Hippocampal formation (tissue), 2 donors: ENCODE results near the gene PCCB.
"Not testable (repeated sequence)": the region's sequence is repeated elsewhere in the genome, so short reads cannot be mapped to it uniquely, and the experiment has no call there.

Experiments
- DNase-seq, 2 donors: peaks; one replicate each; lab custom pipeline; 2025; lab: John Stamatoyannopoulos, UW

Gene PCCB

GRCh38 chr3:136262559-136262958, 12.4 kb downstream of the PCCB start:
- DNase-seq: peak in 1 of 2 donors; percentile 33

- DNase-seq: no peak
Measured at GRCh38 chr3:136263251-136263650, 13.1 kb downstream of the PCCB start.

- DNase-seq: not testable (repeated sequence)
Measured at GRCh38 chr3:136266468-136267125, 16.5 kb downstream of the PCCB start.

GRCh38 chr3:136267235-136267634, 17.1 kb downstream of the PCCB start:
- DNase-seq: no peak

GRCh38 chr3:136270179-136270578, 20.0 kb downstream of the PCCB start:
- no peak for DNase-seq

GRCh38 chr3:136271626-136272025, 21.5 kb downstream of the PCCB start:
- not testable (repeated sequence) for DNase-seq

GRCh38 chr3:136276049-136276755, 26.1 kb downstream of the PCCB start:
- no peak for DNase-seq

- no peak for DNase-seq
Measured at GRCh38 chr3:136277115-136277514, 27.0 kb downstream of the PCCB start.

- DNase-seq: no peak
Measured at GRCh38 chr3:136277634-136278033, 27.5 kb downstream of the PCCB start.

- DNase-seq: no peak
Measured at GRCh38 chr3:136279092-136279491, 29.0 kb downstream of the PCCB start.

- no peak for DNase-seq
Measured at GRCh38 chr3:136280961-136281360, 30.8 kb downstream of the PCCB start.

GRCh38 chr3:136281966-136282520, 31.9 kb downstream of the PCCB start:
- no peak for DNase-seq

GRCh38 chr3:136283627-136284026, 33.5 kb downstream of the PCCB start:
- DNase-seq: no peak

GRCh38 chr3:136291302-136291701, 41.2 kb downstream of the PCCB start:
- no peak for DNase-seq

GRCh38 chr3:136292500-136292899, 42.4 kb downstream of the PCCB start:
- no peak for DNase-seq

- no peak for DNase-seq
Measured at GRCh38 chr3:136293279-136293678, 43.1 kb downstream of the PCCB start.

- no peak for DNase-seq
Measured at GRCh38 chr3:136294176-136294575, 44.0 kb downstream of the PCCB start.

- no peak for DNase-seq
Measured at GRCh38 chr3:136296960-136297359, 46.8 kb downstream of the PCCB start.

- no peak for DNase-seq
Measured at GRCh38 chr3:136297826-136298225, 47.7 kb downstream of the PCCB start.

GRCh38 chr3:136300444-136300843, 50.3 kb downstream of the PCCB start:
- no peak for DNase-seq

GRCh38 chr3:136305879-136306278, 55.7 kb downstream of the PCCB start:
- no peak for DNase-seq

GRCh38 chr3:136311261-136311660, 61.1 kb downstream of the PCCB start:
- DNase-seq: no peak

GRCh38 chr3:136311968-136312367, 61.8 kb downstream of the PCCB start:
- no peak for DNase-seq
